ENCODE measurements around the gene CD2AP.
"Not testable (repeated sequence)": the region's sequence is repeated elsewhere in the genome, so short reads cannot be mapped to it uniquely, and the experiment has no call there.

Gene CD2AP

GRCh38 chr6:47496935-47497579, 19.5 kb downstream of the CD2AP start:
- DNase-seq (ENCODE audit: low read depth, low spot score): no peak

- no peak for DNase-seq (ENCODE audit: low read depth, low spot score)
Observed at GRCh38 chr6:47502920-47503319, 25.3 kb downstream of the CD2AP start.

GRCh38 chr6:47509937-47510336, 32.3 kb downstream of the CD2AP start:
- DNase-seq (ENCODE audit: low read depth, low spot score): no peak

GRCh38 chr6:47512872-47513271, 35.3 kb downstream of the CD2AP start:
- no peak for DNase-seq (ENCODE audit: low read depth, low spot score)

- DNase-seq (ENCODE audit: low read depth, low spot score): no peak
Observed at GRCh38 chr6:47519279-47519678, 41.7 kb downstream of the CD2AP start.

- no peak for DNase-seq (ENCODE audit: low read depth, low spot score)
Observed at GRCh38 chr6:47520282-47520681, 42.7 kb downstream of the CD2AP start.

- no peak for DNase-seq (ENCODE audit: low read depth, low spot score)
Observed at GRCh38 chr6:47521961-47522360, 44.4 kb downstream of the CD2AP start.

GRCh38 chr6:47524136-47524845, 46.7 kb downstream of the CD2AP start:
- no peak for DNase-seq (ENCODE audit: low read depth, low spot score)

- DNase-seq (ENCODE audit: low read depth, low spot score): no peak
Observed at GRCh38 chr6:47525330-47526057, 47.9 kb downstream of the CD2AP start.

- DNase-seq (ENCODE audit: low read depth, low spot score): no peak
Observed at GRCh38 chr6:47527274-47527673, 49.7 kb downstream of the CD2AP start.

GRCh38 chr6:47529734-47530133, 52.1 kb downstream of the CD2AP start:
- no peak for DNase-seq (ENCODE audit: low read depth, low spot score)

GRCh38 chr6:47532981-47533585, 55.5 kb downstream of the CD2AP start:
- DNase-seq (ENCODE audit: low read depth, low spot score): no peak

- no peak for DNase-seq (ENCODE audit: low read depth, low spot score)
Observed at GRCh38 chr6:47534063-47534462, 56.5 kb downstream of the CD2AP start.

GRCh38 chr6:47535316-47536225, 58.0 kb downstream of the CD2AP start:
- no peak for DNase-seq (ENCODE audit: low read depth, low spot score)

GRCh38 chr6:47536816-47537401, 59.3 kb downstream of the CD2AP start:
- no peak for DNase-seq (ENCODE audit: low read depth, low spot score)

GRCh38 chr6:47545223-47545622, 67.6 kb downstream of the CD2AP start:
- no peak for DNase-seq (ENCODE audit: low read depth, low spot score)

GRCh38 chr6:47551670-47552069, 74.1 kb downstream of the CD2AP start:
- DNase-seq (ENCODE audit: low read depth, low spot score): no peak

GRCh38 chr6:47552319-47552718, 74.7 kb downstream of the CD2AP start:
- DNase-seq (ENCODE audit: low read depth, low spot score): no peak

- DNase-seq (ENCODE audit: low read depth, low spot score): not testable (repeated sequence)
Observed at GRCh38 chr6:47553243-47553642, 75.7 kb downstream of the CD2AP start.

- not testable (repeated sequence) for DNase-seq (ENCODE audit: low read depth, low spot score)
Observed at GRCh38 chr6:47556459-47556858, 78.9 kb downstream of the CD2AP start.

- DNase-seq (ENCODE audit: low read depth, low spot score): no peak
Observed at GRCh38 chr6:47563162-47563561, 85.6 kb downstream of the CD2AP start.

Data from activated CD4-positive, CD25-positive, alpha-beta regulatory T cell treated with anti-CD3 and anti-CD28 coated beads, Interleukin-2, amount 50 U/mL, for 16 hours (primary cell).